HUES48 (cell line): ENCODE data around the gene IFNG.
A peak's percentile ranks its signal among the peaks of the same experiment; 100 is the strongest.

Experiments used
- H3K27ac ChIP-seq: one replicate; pipeline ENCODE4 v1.7.0; 2013; ENCODE audit warnings: low read depth, low read length, inconsistent platforms
- H3K27me3 ChIP-seq: 2 replicates; pipeline ENCODE4 v1.6.1; 2013; ENCODE audit warnings: mild to moderate bottlenecking, low read length; ENCODE audit not compliant: control insufficient read depth, insufficient read depth
- H3K36me3 ChIP-seq: 2 replicates; pipeline ENCODE4 v1.6.1; 2013; ENCODE audit warnings: low read length; ENCODE audit not compliant: control insufficient read depth, insufficient read depth
- H3K4me1 ChIP-seq: 2 replicates; pipeline ENCODE4 v1.6.1; 2013; ENCODE audit warnings: mild to moderate bottlenecking, low read length; ENCODE audit not compliant: control insufficient read depth, insufficient read depth
- H3K4me3 ChIP-seq: 2 replicates; pipeline ENCODE4 v1.5.1; 2013; ENCODE audit warnings: mild to moderate bottlenecking, low read depth, low read length
- H3K9ac ChIP-seq: 2 replicates; pipeline ENCODE4 v1.6.1; 2013; ENCODE audit warnings: mild to moderate bottlenecking, low read depth, low read length, moderate library complexity
- H3K9me3 ChIP-seq: 2 replicates; pipeline ENCODE4 v1.6.1; 2013; ENCODE audit warnings: low read length; ENCODE audit not compliant: control insufficient read depth, insufficient read depth

IFNG gene

DNA sequence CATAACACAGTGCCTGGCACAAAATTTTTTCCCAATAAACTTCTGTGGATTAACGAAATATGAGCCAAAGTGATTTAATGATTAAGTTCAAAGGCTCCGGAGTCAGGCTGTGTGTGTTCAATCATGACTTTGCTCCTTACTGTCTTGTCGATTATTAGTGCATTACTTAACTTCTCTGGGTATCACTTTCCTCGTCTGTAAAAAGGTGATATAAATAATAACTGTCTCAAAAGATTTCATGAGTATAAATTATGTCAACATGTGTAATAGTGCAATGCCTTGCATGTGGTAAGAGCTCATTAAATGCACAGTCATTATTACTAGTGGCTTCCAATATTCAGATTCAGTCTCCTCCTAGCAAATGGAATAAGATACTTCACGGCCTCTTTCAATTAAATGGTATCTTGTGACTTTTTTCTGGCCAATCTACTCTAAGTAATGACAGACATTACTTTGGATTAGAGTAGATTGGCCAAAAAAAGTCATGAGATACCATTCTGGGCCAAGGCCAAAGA, 6.8 kb upstream of the IFNG start:
- Histone ChIP-seq H3K9me3 (no peaks in the 10 kb centered on the region), H3K4me3 (no peak overlapping the region), H3K27ac (no peak overlapping the region), H3K4me1 (no peaks in the 10 kb centered on the region), H3K36me3 (no peaks in the 10 kb centered on the region), H3K27me3 (no peaks in the 10 kb centered on the region), H3K9ac (no peak overlapping the region)

DNA sequence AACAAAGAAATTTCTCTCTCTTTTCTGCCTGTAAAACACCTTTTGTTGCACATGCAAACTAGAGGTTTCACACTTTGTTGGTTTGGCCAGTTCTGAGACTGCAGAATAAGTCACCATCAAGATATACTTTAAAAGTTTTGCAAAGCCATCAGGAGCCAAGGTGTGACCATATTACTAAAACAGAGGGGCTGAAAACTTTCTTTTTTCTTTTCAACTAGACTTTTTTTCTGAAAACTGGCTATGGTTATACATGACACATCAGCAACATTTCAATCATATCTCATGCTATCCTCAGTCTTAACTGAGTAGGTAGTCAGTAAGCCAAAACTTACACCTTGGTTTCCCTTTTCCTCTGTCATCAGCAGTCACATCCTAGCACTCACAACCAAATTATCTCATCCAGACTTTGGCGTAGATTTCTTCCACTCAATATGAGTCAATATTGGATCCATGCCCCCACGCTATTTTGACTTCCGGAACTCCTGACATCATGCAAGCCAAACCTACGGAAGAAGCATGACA, 4.1 kb upstream of the IFNG start:
- Histone ChIP-seq H3K4me3 (no peak overlapping the region), H3K27ac (no peak overlapping the region), H3K4me1 (no peaks in the 10 kb centered on the region), H3K27me3 (no peaks in the 10 kb centered on the region), H3K9ac (no peak overlapping the region), H3K36me3 (no peaks in the 10 kb centered on the region), H3K9me3 (no peaks in the 10 kb centered on the region)

DNA sequence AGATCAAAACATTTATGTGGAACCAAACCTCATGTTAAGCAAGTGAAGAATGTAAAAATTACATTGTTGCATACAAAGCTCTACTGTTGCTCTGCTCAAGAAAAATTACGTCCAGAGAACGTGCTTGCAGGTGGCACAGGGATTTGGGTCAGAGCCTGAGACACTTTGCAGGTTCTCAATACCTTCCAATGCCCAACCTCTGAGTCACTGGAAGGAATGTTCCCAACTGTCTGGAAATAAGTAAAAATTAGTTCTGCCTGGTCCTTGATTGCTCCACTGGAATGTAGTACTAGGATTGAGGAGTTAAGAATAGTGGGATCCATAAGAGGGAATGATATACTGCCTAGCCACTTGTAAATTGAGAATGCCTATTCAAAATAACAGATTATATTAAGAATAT, 2.8 kb upstream of the IFNG start:
- no peak overlapping the region for H3K9ac ChIP-seq
- no peak overlapping the region for H3K27ac ChIP-seq
- H3K36me3 ChIP-seq: no peaks in the 10 kb centered on the region
- no peaks in the 10 kb centered on the region for H3K9me3 ChIP-seq
- no peaks in the 10 kb centered on the region for H3K27me3 ChIP-seq
- no peaks in the 10 kb centered on the region for H3K4me1 ChIP-seq
- H3K4me3 ChIP-seq: no peak overlapping the region

DNA sequence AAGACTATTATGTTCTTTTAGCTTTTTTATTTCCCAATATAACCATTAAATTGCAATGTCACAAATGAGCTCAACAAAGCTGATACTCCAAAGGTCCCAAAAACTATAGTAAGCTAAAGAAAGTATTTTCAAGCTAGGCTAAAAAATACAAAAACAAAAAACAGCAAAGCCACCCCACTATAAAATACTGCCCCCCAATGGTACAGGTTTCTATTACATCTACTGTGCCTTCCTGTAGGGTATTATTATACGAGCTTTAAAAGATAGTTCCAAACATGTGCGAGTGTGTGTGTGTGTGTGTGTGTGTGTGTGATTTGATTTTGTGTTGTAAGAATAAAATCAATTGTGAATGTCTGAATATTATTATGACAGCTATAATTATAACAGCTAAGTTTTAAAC, 1.1 kb downstream of the IFNG start:
- Histone ChIP-seq H3K27ac (no peak overlapping the region), H3K27me3 (no peaks in the 10 kb centered on the region)

DNA sequence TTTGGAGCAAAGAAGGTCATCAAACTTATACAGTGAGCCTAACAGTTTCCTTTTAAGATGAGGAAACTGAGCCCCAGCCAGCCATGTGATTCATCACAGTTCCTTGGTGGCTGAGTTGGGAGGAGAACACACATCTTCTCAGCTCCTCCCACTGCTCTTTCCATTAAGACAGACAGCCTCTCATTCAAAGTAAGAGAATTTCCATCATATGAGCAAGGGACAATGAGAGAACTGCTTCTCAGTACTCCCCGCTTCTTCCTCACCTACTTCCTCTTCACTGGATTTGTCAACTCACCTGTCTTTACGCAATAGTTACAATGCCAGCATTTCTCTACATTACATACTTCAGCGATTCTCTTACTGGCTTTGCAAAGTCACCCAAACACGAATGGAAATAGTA, 2.2 kb downstream of the IFNG start:
- Histone ChIP-seq H3K27ac (no peak overlapping the region), H3K36me3 (no peaks in the 10 kb centered on the region), H3K4me1 (no peaks in the 10 kb centered on the region), H3K4me3 (no peak overlapping the region), H3K9ac (no peak overlapping the region), H3K9me3 (no peaks in the 10 kb centered on the region), H3K27me3 (no peaks in the 10 kb centered on the region)

More for the DNA sequence above, 1.1 kb downstream of the IFNG start:
- Histone ChIP-seq H3K4me1 (no peaks in the 10 kb centered on the region), H3K9ac (no peak overlapping the region), H3K36me3 (no peaks in the 10 kb centered on the region), H3K9me3 (no peaks in the 10 kb centered on the region), H3K4me3 (no peak overlapping the region)

DNA sequence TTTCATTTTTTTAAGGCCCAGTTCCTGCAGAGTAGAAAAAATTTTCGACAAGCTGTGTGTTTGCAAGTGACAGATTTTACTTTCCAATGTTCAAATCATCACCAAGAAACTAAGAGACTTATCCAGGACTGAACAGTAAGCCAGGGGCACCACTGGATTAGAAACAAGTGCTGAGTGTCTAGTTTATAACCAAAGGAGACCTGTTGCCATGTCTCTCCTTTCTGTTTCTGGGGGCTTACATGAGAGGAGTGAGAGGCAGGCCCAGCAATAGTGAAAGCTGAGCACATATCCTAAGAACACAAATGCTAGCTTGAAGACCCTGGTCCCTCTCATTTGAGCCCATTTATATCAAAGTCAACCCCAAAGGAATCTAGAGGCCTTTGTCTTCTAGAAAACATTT, 2.9 kb downstream of the IFNG start:
- no peak overlapping the region for H3K27ac ChIP-seq
- H3K9ac ChIP-seq: no peak overlapping the region
- no peak overlapping the region for H3K4me3 ChIP-seq
- H3K4me1 ChIP-seq: no peaks in the 10 kb centered on the region
- no peaks in the 10 kb centered on the region for H3K27me3 ChIP-seq
- no peaks in the 10 kb centered on the region for H3K36me3 ChIP-seq
- H3K9me3 ChIP-seq: no peaks in the 10 kb centered on the region

DNA sequence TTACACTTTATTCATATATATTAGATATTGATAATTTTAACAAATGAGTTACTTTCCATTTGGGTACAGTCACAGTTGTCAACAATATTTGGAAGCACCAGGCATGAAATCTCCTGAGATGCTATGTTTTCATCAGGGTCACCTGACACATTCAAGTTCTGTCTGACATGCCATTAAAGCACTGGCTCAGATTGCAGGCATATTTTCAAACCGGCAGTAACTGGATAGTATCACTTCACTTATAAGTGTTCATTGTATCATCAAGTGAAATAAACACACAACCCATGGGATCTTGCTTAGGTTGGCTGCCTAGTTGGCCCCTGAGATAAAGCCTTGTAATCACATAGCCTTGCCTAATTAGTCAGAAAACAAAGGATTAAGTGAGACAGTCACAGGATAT, 4.8 kb downstream of the IFNG start:
- Histone ChIP-seq H3K36me3 (no peaks in the 10 kb centered on the region), H3K4me3 (no peak overlapping the region), H3K27ac (no peak overlapping the region)

DNA sequence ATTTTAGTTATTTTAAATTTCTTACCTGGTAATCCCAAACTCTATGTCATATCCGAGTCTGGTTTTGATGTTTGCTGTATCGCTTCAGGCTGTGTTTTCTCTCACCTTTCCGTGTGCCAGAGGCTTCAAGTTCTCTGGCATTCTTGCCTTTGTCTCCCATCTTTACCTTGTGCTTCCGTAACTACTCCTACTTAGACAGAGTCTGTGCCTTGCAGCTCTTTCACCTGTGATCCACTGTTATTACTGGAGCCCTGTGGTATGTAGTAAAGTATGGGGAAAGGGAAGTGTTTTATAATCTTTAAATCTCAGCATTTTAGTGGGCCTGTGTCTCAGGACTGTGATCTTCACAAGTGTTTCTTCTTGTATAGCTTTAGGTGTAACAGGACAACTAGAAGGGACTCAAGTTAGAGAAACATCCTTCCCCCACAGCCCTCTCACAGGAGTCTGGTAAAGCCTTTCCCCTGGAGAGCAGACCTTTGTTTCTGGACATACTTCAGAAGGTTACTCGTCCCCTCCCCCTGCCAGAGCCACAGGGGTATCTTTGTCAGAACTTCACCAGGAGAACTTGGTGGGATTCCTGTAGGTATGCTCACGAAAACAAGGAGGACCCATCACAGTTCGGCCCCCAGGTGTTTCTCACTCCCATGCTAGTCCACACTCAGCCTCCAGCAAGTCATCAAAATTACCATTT, 11.1 kb downstream of the IFNG start:
- no peaks in the 10 kb centered on the region for H3K36me3 ChIP-seq
- H3K4me3 ChIP-seq: peak overlapping the region; percentile 41; the same call in 1 of the 2 replicates
- no peaks in the 10 kb centered on the region for H3K27me3 ChIP-seq
- H3K9ac ChIP-seq: no peak overlapping the region
- H3K27ac ChIP-seq: peak overlapping the region; percentile 18
- peaks cover 24% of the 10 kb centered on the region for H3K4me1 ChIP-seq
- H3K9me3 ChIP-seq: no peaks in the 10 kb centered on the region

More for the DNA sequence above, 4.8 kb downstream of the IFNG start:
- H3K27me3 ChIP-seq: no peaks in the 10 kb centered on the region
- H3K9me3 ChIP-seq: no peaks in the 10 kb centered on the region
- no peak overlapping the region for H3K9ac ChIP-seq
- H3K4me1 ChIP-seq: no peaks in the 10 kb centered on the region

DNA sequence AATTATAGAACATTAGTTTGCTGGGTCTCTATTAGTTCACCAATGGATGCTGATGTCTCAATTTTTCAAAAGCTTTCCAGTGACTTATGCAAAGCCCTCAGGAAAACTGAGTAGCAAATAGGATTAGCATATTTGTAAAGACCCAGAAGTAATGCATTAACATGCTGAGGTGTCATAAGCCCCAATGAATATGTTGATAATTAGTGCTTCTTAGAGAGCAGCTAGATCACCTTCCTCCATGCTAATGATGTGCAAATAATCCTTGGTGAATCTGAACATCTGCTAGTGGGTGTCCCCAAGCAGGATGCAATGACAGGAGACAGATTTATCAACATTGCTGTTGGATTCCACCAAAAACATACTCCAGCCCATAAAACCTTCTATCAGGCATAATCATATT, 19.0 kb downstream of the IFNG start:
- H3K27me3 ChIP-seq: no peaks in the 10 kb centered on the region
- H3K4me1 ChIP-seq: peaks cover 18% of the 10 kb centered on the region

DNA sequence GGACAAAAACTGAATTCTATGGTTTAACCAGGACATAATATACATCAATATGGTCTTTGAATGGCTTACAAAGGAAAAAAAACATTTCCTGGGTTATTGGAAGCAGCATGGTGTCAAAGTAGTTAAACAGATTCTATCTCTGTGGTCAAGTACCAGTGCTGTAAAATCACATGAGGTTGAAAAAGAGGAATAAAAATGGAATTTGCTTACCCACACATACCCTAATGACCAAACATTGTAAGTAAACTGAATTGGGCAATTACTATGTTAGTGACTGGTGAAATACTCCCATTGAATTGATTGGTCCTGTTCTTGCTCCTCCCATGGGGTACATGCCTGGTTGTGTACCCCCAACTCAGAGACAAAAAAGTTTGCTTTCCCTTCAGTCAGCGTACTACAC, 19.6 kb downstream of the IFNG start:
- Histone ChIP-seq H3K9me3 (no peaks in the 10 kb centered on the region), H3K36me3 (no peaks in the 10 kb centered on the region), H3K4me3 (no peak overlapping the region; the same call in 1 of the 2 replicates), H3K4me1 (peaks cover 18% of the 10 kb centered on the region), H3K27me3 (no peaks in the 10 kb centered on the region), H3K9ac (no peak overlapping the region), H3K27ac (peak overlapping the region; percentile 14)

More for the DNA sequence above, 19.0 kb downstream of the IFNG start:
- Histone ChIP-seq H3K9me3 (no peaks in the 10 kb centered on the region), H3K27ac (peak overlapping the region; percentile 14), H3K4me3 (no peak overlapping the region), H3K36me3 (no peaks in the 10 kb centered on the region), H3K9ac (no peak overlapping the region)

DNA sequence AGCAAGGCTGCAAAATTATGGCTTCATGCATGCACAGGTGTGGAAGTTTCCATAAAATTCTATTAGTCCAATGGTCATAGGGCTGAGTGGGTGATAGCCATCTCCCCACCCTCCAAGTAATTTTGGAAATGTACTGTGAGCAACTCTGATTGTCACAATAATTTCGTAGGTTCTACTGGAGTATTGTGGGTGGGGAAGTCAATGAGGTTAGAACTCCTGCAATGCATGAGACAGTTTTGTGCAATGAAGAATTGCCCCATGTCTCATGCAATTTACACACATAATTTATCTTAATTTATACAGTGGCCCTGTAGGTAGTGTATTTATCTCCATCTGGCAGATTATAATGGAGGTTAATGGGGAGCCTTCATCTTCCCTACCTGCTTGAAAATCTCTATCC, 20.5 kb downstream of the IFNG start:
- Histone ChIP-seq H3K9me3 (no peaks in the 10 kb centered on the region), H3K4me3 (no peak overlapping the region), H3K9ac (no peak overlapping the region), H3K4me1 (peaks cover 18% of the 10 kb centered on the region), H3K27ac (no peak overlapping the region), H3K36me3 (no peaks in the 10 kb centered on the region), H3K27me3 (no peaks in the 10 kb centered on the region)
